Mesendoderm (in vitro differentiated cells): ENCODE measurements around the gene MYO1A.

Experiments used
- DNase-seq: peaks from one replicate; pipeline ENCODE4 v3.0.0; 2013
- H2AK5ac ChIP-seq: 2 replicates; pipeline ENCODE4 v1.6.1; 2013; ENCODE audit warnings: low read length, inconsistent platforms
- H2BK120ac ChIP-seq: 2 replicates; pipeline ENCODE4 v1.6.1; 2013; ENCODE audit warnings: low read depth, mild to moderate bottlenecking, low read length, moderate library complexity, mixed read lengths
- H2BK15ac ChIP-seq: replicated peaks from 2 replicates; pipeline ENCODE4 v1.6.1; 2013; ENCODE audit warnings: low read depth, mild to moderate bottlenecking, moderate library complexity
- H2BK5ac ChIP-seq: 2 replicates; pipeline ENCODE4 v1.6.1; 2013; ENCODE audit warnings: low read length, inconsistent platforms
- H3K18ac ChIP-seq: 2 replicates; pipeline ENCODE4 v1.6.1; 2013; ENCODE audit warnings: mild to moderate bottlenecking, low read length, mixed read lengths
- H3K23ac ChIP-seq: one replicate; pipeline ENCODE4 v1.6.1; 2013; ENCODE audit warnings: low read length
- H3K27ac ChIP-seq: 2 replicates; pipeline ENCODE4 v1.5.1; 2013; ENCODE audit warnings: low read depth, mild to moderate bottlenecking, inconsistent platforms, low read length, moderate library complexity
- H3K27me3 ChIP-seq: 2 replicates; pipeline ENCODE4 v1.6.1; 2013; ENCODE audit warnings: low read length, control low read depth, mild to moderate bottlenecking, inconsistent platforms; ENCODE audit not compliant: insufficient read depth, poor library complexity
- H3K36me3 ChIP-seq: 2 replicates; pipeline ENCODE4 v1.6.1; 2013; ENCODE audit warnings: low read length, inconsistent platforms; ENCODE audit not compliant: control insufficient read depth, insufficient read depth
- H3K4ac ChIP-seq: one replicate; pipeline ENCODE4 v1.6.1; 2013; ENCODE audit warnings: low read depth, mild to moderate bottlenecking, low read length, moderate library complexity
- H3K4me1 ChIP-seq: 2 replicates; pipeline ENCODE4 v1.6.1; 2013; ENCODE audit warnings: low read depth, low read length, inconsistent platforms; ENCODE audit not compliant: control insufficient read depth
- H3K4me2 ChIP-seq: 2 replicates; pipeline ENCODE4 v1.6.1; 2013; ENCODE audit warnings: low read length
- H3K4me3 ChIP-seq: 2 replicates; pipeline ENCODE4 v1.5.1; 2013; ENCODE audit warnings: mild to moderate bottlenecking, low read length
- H3K56ac ChIP-seq: one replicate; pipeline ENCODE4 v1.6.1; 2013; ENCODE audit warnings: low read length
- H3K79me1 ChIP-seq: 2 replicates; pipeline ENCODE4 v1.6.1; 2013; ENCODE audit warnings: low read length, inconsistent platforms
- H3K79me2 ChIP-seq: 2 replicates; pipeline ENCODE4 v1.6.1; 2013; ENCODE audit warnings: mild to moderate bottlenecking, low read length; ENCODE audit not compliant: control insufficient read depth, insufficient read depth
- H3K9ac ChIP-seq: 2 replicates; pipeline ENCODE4 v1.6.1; 2013; ENCODE audit warnings: low read length, inconsistent platforms
- H4K5ac ChIP-seq: one replicate; pipeline ENCODE4 v1.6.1; 2013; ENCODE audit warnings: low read length
- H4K8ac ChIP-seq: one replicate; pipeline ENCODE4 v1.6.1; 2013; ENCODE audit warnings: low read depth, mild to moderate bottlenecking, control low read depth, low read length, moderate library complexity
- WGBS: extraction: QIAGEN DNeasy Blood & Tissue Kit; methylation state at CpG from one replicate; pipeline ENCODE4 v1.1.7; 2013; ENCODE audit warnings: low lambda C conversion rate, missing lambda C conversion rate; ENCODE audit not compliant: insufficient coverage; ENCODE audit errors: extremely low coverage; 5-methylcytosine and 5-hydroxymethylcytosine counted together

MYO1A gene

GRCh38 chr12:57042695-57043094, 7.2 kb downstream of the MYO1A start:
- Histone ChIP-seq H2BK5ac (no peak overlapping the region), H3K27me3 (no peaks in the 10 kb centered on the region), H3K4me1 (no peaks in the 10 kb centered on the region), H3K56ac (no peak overlapping the region), H2BK120ac (no peak overlapping the region), H3K36me3 (no peaks in the 10 kb centered on the region), H2BK15ac (no peak overlapping the region), H4K8ac (no peak overlapping the region), H3K9ac (no peak overlapping the region), H3K4ac (no peak overlapping the region), H4K5ac (no peak overlapping the region), H3K4me2 (no peak overlapping the region), H3K79me2 (no peaks in the 10 kb centered on the region), H3K79me1 (no peaks in the 10 kb centered on the region), H3K4me3 (no peak overlapping the region), H3K23ac (no peak overlapping the region), H2AK5ac (no peak overlapping the region), H3K27ac (no peak overlapping the region), H3K18ac (no peak overlapping the region)
- WGBS: no CpG with 5 or more reads among the region's 2 CpGs
- DNase-seq: no peak

DNA sequence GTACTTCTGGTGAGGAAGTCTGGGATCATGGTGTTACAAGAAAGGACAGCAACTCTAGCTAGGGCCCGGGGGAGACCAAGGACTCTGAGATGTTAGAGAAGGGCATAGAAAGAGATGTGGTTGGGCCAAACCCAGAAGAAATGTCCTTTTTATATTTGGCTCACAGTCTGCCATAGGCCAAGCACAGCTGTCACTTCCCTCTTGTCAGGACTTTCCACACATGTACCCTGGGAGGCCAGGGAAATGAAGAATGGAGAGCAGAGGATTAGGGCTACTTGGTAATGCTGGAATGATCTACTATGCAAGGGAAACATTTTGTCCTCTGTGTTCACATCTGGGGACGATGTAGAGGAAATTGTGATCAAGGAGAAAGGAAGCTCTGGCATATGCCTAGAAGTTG, 9.2 kb downstream of the MYO1A start:
- H3K9ac ChIP-seq: no peak overlapping the region
- no peaks in the 10 kb centered on the region for H3K79me2 ChIP-seq
- H4K5ac ChIP-seq: no peak overlapping the region
- DNase-seq: no peak
- H2BK120ac ChIP-seq: no peak overlapping the region
- H3K4ac ChIP-seq: no peak overlapping the region
- no peak overlapping the region for H2AK5ac ChIP-seq
- no peaks in the 10 kb centered on the region for H3K79me1 ChIP-seq
- WGBS: no CpG with 5 or more reads among the region's 2 CpGs
- H2BK5ac ChIP-seq: no peak overlapping the region
- no peaks in the 10 kb centered on the region for H3K36me3 ChIP-seq
- H3K27ac ChIP-seq: no peak overlapping the region
- H3K56ac ChIP-seq: no peak overlapping the region
- no peak overlapping the region for H3K4me3 ChIP-seq
- H3K18ac ChIP-seq: no peak overlapping the region
- H3K4me1 ChIP-seq: no peaks in the 10 kb centered on the region
- H2BK15ac ChIP-seq: no peak overlapping the region
- H3K4me2 ChIP-seq: no peak overlapping the region
- no peak overlapping the region for H3K23ac ChIP-seq
- no peaks in the 10 kb centered on the region for H3K27me3 ChIP-seq
- no peak overlapping the region for H4K8ac ChIP-seq

- H2AK5ac ChIP-seq: no peak overlapping the region
- H3K4me2 ChIP-seq: no peak overlapping the region
- H3K79me1 ChIP-seq: no peaks in the 10 kb centered on the region
- H3K36me3 ChIP-seq: no peaks in the 10 kb centered on the region
- no peak overlapping the region for H3K9ac ChIP-seq
- H3K4me1 ChIP-seq: no peaks in the 10 kb centered on the region
- no peak overlapping the region for H3K18ac ChIP-seq
- DNase-seq: no peak
- H3K4ac ChIP-seq: no peak overlapping the region
- no peak overlapping the region for H3K27ac ChIP-seq
- no peak overlapping the region for H2BK120ac ChIP-seq
- no peaks in the 10 kb centered on the region for H3K27me3 ChIP-seq
- no peak overlapping the region for H4K8ac ChIP-seq
- H3K4me3 ChIP-seq: no peak overlapping the region
- H3K79me2 ChIP-seq: no peaks in the 10 kb centered on the region
- no peak overlapping the region for H2BK5ac ChIP-seq
- no CpG with 5 or more reads among the region's 4 CpGs for WGBS
- no peak overlapping the region for H4K5ac ChIP-seq
- H2BK15ac ChIP-seq: no peak overlapping the region
- no peak overlapping the region for H3K56ac ChIP-seq
- H3K23ac ChIP-seq: no peak overlapping the region
Measured at GRCh38 chr12:57040211-57040610, 9.7 kb downstream of the MYO1A start.

DNA sequence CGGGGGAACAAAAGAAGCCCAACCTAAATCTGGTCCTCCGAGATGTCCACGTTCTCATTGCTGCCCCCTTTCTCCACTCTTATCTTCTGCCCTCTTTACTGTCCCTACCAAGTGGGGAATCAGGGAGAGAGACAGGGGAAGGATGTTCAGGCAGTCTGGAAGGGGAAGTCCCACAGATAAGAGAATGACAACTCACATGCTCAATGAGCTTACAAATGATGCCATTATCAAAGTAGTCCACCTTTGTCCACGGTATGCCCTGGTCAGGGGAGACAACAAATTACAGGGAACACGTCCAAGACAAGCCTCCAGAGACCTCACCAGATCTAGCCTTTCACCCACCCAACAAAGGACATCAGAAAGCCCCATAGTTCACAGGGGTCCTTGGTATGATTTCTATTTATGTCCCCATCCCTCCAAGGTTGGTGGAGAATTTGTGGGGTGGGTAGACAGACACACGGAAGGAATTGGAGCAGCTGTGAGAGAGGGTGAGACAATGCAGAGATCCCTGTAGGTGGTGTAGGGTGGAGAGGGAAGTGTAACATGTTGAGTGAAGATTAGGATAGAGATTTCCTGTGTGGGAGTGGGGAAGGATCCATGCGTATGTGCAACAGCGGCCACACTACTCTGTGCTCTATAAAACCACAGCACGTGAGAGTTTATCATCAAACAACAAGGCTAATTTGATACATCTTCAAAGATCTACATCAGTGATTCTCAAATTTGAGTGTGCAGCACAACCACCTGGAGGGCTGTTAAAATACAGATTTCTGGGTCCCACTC, 10.7 kb downstream of the MYO1A start:
- no peak overlapping the region for H2BK5ac ChIP-seq
- H3K4me3 ChIP-seq: no peak overlapping the region
- H3K23ac ChIP-seq: no peak overlapping the region
- no peak for DNase-seq
- H3K4ac ChIP-seq: no peak overlapping the region
- H3K27me3 ChIP-seq: no peaks in the 10 kb centered on the region
- no peak overlapping the region for H3K56ac ChIP-seq
- WGBS: no CpG with 5 or more reads among the region's 9 CpGs
- no peak overlapping the region for H4K8ac ChIP-seq
- no peak overlapping the region for H2BK15ac ChIP-seq
- H4K5ac ChIP-seq: no peak overlapping the region
- no peak overlapping the region for H2BK120ac ChIP-seq
- H3K18ac ChIP-seq: no peak overlapping the region
- no peaks in the 10 kb centered on the region for H3K36me3 ChIP-seq
- no peak overlapping the region for H3K4me2 ChIP-seq
- no peak overlapping the region for H3K27ac ChIP-seq
- H3K79me2 ChIP-seq: no peaks in the 10 kb centered on the region
- H2AK5ac ChIP-seq: no peak overlapping the region
- no peaks in the 10 kb centered on the region for H3K79me1 ChIP-seq
- H3K4me1 ChIP-seq: no peaks in the 10 kb centered on the region
- H3K9ac ChIP-seq: no peak overlapping the region

- H3K79me1 ChIP-seq: no peaks in the 10 kb centered on the region
- H3K79me2 ChIP-seq: no peaks in the 10 kb centered on the region
- H3K23ac ChIP-seq: no peak overlapping the region
- no peak for DNase-seq
- no peak overlapping the region for H2BK5ac ChIP-seq
- no peak overlapping the region for H3K27ac ChIP-seq
- H4K8ac ChIP-seq: no peak overlapping the region
- H3K4me2 ChIP-seq: no peak overlapping the region
- no peak overlapping the region for H2BK15ac ChIP-seq
- H3K9ac ChIP-seq: no peak overlapping the region
- WGBS: no CpG with 5 or more reads among the region's 3 CpGs
- H3K36me3 ChIP-seq: no peaks in the 10 kb centered on the region
- H3K18ac ChIP-seq: no peak overlapping the region
- no peak overlapping the region for H3K4me3 ChIP-seq
- no peak overlapping the region for H3K56ac ChIP-seq
- H3K27me3 ChIP-seq: no peaks in the 10 kb centered on the region
- no peak overlapping the region for H2BK120ac ChIP-seq
- H3K4ac ChIP-seq: no peak overlapping the region
- H4K5ac ChIP-seq: no peak overlapping the region
- H3K4me1 ChIP-seq: no peaks in the 10 kb centered on the region
- no peak overlapping the region for H2AK5ac ChIP-seq
Measured at GRCh38 chr12:57037264-57037663, 12.7 kb downstream of the MYO1A start.

- Histone ChIP-seq H2BK15ac (no peak overlapping the region), H3K79me2 (no peaks in the 10 kb centered on the region), H3K23ac (no peak overlapping the region), H2BK5ac (no peak overlapping the region), H4K5ac (no peak overlapping the region), H3K56ac (no peak overlapping the region), H3K27ac (no peak overlapping the region), H3K79me1 (no peaks in the 10 kb centered on the region), H3K4me1 (no peaks in the 10 kb centered on the region), H3K4me2 (no peak overlapping the region), H3K27me3 (no peaks in the 10 kb centered on the region), H2AK5ac (no peak overlapping the region), H3K36me3 (no peaks in the 10 kb centered on the region), H3K9ac (no peak overlapping the region), H3K4ac (no peak overlapping the region), H3K4me3 (no peak overlapping the region), H4K8ac (no peak overlapping the region), H3K18ac (no peak overlapping the region), H2BK120ac (no peak overlapping the region)
- WGBS: no CpG with 5 or more reads among the region's 3 CpGs
- no peak for DNase-seq
Measured at GRCh38 chr12:57033431-57033830, 16.5 kb downstream of the MYO1A start.
